Measurements from ENCODE around the gene CLDND1. TPM values are rescaled to one million over a fixed set of nuclear protein-coding genes. Genes with fewer than 3 reads are reported as not detected.

The CLDND1 gene
- total RNA-seq, 1 experiment from 2014 or later: 77.3 TPM

DNA sequence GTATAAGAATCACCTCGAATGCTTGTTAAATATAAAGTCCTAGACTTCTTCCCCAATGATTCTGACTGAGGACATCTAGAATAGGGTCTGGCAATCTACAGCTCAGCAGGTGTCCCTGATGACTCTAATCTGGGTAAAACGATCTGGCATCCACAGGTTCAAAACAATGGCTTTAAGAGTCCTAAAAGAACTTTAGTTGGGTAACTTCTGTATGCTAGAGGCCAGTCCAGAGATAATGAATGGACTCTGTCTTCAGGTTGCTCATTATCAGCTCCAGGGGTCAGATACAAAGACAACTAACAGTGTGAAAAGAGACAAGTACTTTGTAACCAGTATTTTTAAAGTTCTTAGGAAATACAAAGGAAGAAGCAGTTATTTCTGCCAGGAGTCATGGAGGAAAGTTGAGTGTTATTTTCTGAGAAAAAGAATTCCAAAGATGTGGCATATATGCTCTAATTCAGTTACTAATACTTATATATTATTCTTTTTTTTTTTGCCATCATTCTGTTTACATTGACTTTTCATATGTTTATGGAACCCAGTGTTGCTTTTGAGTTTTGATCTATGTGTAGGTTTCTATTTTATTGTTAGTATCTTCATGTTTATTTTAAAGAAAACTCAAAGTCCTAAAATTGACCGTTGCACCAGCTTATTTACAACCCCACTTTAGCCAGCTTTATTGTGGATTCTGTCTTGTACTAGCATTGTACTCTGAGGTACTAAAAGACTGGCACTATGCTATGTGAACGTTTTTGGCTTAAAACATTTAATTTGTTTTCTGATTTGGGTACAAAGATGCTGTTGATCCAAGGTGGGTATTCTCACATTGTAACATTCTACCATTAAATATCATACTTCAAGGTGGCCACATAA lies 6.0 kb upstream of the CLDND1 start:
- in situ Hi-C loops (cut with HindIII; ENCODE audit: low pct_unique_long_range_greater_than_20kb, low sequenced_read_pairs): no loop called here
- H3K36me3 ChIP-seq (ENCODE audit: control insufficient read depth, insufficient read depth, low read length): no peaks in the 10 kb centered on the region
- H3K4me3 ChIP-seq (ENCODE audit: low read depth in 2 of 2, low read length in 2 of 2): no peak overlapping the region
- H3K9me3 ChIP-seq (ENCODE audit: control insufficient read depth, insufficient read depth, low read depth, low read length): no peaks in the 10 kb centered on the region
- DNase-seq (ENCODE audit: low read depth, low spot score) (no peak), ATAC-seq (no peak)
- intact Hi-C loops (cut with micrococcal nuclease; ENCODE audit: unreplicated experiment): no loop called here
- no TSS peak for BruUV-seq (replicated peaks)
- H3K27me3 ChIP-seq (ENCODE audit: control insufficient read depth, insufficient read depth, low read length): peaks cover 17% of the 10 kb centered on the region
- POLR2A ChIA-PET: no interaction called here
- H3K27ac ChIP-seq (ENCODE audit: low read length): no peak overlapping the region
- TF ChIP-seq, protein P1, sequence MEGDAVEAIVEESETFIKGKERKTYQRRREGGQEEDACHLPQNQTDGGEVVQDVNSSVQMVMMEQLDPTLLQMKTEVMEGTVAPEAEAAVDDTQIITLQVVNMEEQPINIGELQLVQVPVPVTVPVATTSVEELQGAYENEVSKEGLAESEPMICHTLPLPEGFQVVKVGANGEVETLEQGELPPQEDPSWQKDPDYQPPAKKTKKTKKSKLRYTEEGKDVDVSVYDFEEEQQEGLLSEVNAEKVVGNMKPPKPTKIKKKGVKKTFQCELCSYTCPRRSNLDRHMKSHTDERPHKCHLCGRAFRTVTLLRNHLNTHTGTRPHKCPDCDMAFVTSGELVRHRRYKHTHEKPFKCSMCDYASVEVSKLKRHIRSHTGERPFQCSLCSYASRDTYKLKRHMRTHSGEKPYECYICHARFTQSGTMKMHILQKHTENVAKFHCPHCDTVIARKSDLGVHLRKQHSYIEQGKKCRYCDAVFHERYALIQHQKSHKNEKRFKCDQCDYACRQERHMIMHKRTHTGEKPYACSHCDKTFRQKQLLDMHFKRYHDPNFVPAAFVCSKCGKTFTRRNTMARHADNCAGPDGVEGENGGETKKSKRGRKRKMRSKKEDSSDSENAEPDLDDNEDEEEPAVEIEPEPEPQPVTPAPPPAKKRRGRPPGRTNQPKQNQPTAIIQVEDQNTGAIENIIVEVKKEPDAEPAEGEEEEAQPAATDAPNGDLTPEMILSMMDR (IDR thresholded peaks at IDR 0.05): no peak
- TF ChIP-seq POLR2AphosphoS5 (IDR thresholded peaks at IDR 0.05; ENCODE audit: low read depth, low read length): no peak
- TF ChIP-seq TCF7L2 (IDR thresholded peaks at IDR 0.05; ENCODE audit: low read depth, low read length): no peak
- TF ChIP-seq SIN3A (IDR thresholded peaks at IDR 0.05; ENCODE audit: borderline replicate concordance, insufficient read depth, low read depth, low read length): no peak
- TF ChIP-seq, protein P2, sequence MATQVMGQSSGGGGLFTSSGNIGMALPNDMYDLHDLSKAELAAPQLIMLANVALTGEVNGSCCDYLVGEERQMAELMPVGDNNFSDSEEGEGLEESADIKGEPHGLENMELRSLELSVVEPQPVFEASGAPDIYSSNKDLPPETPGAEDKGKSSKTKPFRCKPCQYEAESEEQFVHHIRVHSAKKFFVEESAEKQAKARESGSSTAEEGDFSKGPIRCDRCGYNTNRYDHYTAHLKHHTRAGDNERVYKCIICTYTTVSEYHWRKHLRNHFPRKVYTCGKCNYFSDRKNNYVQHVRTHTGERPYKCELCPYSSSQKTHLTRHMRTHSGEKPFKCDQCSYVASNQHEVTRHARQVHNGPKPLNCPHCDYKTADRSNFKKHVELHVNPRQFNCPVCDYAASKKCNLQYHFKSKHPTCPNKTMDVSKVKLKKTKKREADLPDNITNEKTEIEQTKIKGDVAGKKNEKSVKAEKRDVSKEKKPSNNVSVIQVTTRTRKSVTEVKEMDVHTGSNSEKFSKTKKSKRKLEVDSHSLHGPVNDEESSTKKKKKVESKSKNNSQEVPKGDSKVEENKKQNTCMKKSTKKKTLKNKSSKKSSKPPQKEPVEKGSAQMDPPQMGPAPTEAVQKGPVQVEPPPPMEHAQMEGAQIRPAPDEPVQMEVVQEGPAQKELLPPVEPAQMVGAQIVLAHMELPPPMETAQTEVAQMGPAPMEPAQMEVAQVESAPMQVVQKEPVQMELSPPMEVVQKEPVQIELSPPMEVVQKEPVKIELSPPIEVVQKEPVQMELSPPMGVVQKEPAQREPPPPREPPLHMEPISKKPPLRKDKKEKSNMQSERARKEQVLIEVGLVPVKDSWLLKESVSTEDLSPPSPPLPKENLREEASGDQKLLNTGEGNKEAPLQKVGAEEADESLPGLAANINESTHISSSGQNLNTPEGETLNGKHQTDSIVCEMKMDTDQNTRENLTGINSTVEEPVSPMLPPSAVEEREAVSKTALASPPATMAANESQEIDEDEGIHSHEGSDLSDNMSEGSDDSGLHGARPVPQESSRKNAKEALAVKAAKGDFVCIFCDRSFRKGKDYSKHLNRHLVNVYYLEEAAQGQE (IDR thresholded peaks at IDR 0.05; ENCODE audit: insufficient read depth in 1 of 2, low read depth in 2 of 2, low read length in 1 of 2): no peak
- no peaks in the 10 kb centered on the region for H3K4me1 ChIP-seq (ENCODE audit: control insufficient read depth, insufficient read depth, low read length)
- CTCF ChIA-PET: no interaction called here

DNA sequence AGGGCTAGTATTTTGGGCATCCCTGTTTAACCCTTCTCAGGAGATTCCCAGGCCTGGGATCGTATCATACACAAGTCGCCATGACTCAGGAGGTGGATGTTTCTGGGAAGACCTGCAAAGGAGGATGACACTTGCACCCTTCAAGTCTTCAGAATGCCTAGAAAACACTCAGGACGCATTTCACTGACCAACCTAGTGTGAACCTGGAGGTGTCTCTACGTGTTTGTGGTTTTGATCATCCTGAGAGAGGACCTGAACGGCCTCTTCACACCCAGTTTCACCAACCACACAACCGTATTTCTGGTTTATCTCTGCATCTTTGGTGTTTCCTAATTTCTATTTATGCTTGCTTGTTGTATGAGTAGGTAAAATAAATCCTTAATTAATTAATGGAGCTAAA lies 2.8 kb upstream of the CLDND1 start:
- H3K4me3 ChIP-seq (ENCODE audit: low read depth in 2 of 2, low read length in 2 of 2): no peak overlapping the region
- TF ChIP-seq, protein P1 (IDR thresholded peaks at IDR 0.05): no peak
- TF ChIP-seq SIN3A (IDR thresholded peaks at IDR 0.05; ENCODE audit: borderline replicate concordance, insufficient read depth, low read depth, low read length) (no peak), POLR2AphosphoS5 (IDR thresholded peaks at IDR 0.05; ENCODE audit: low read depth, low read length) (no peak), TCF7L2 (IDR thresholded peaks at IDR 0.05; ENCODE audit: low read depth, low read length) (no peak)
- TF ChIP-seq, protein P2 (IDR thresholded peaks at IDR 0.05; ENCODE audit: insufficient read depth in 1 of 2, low read depth in 2 of 2, low read length in 1 of 2): no peak
- H3K4me1 ChIP-seq (ENCODE audit: control insufficient read depth, insufficient read depth, low read length): peaks cover 13% of the 10 kb centered on the region
- peaks cover under 1% of the 10 kb centered on the region; the same call in 1 of the 2 replicates for H3K27me3 ChIP-seq (ENCODE audit: control insufficient read depth, insufficient read depth, low read length)
- ChIA-PET POLR2A (interaction anchor here (0.6 kb wide), 1 partner anchor 376 kb away, joined by 4 read pairs; the partner anchor contains the start of gene DCBLD2), CTCF (no interaction called here)
- in situ Hi-C loops (cut with HindIII; ENCODE audit: low pct_unique_long_range_greater_than_20kb, low sequenced_read_pairs) (no loop called here), intact Hi-C loops (cut with micrococcal nuclease; ENCODE audit: unreplicated experiment) (no loop called here)
- no peak overlapping the region for H3K27ac ChIP-seq (ENCODE audit: low read length)
- DNase-seq (ENCODE audit: low read depth, low spot score) (no peak), ATAC-seq (no peak)
- no peaks in the 10 kb centered on the region for H3K9me3 ChIP-seq (ENCODE audit: control insufficient read depth, insufficient read depth, low read depth, low read length)
- BruUV-seq (replicated peaks): no TSS peak
- peaks cover 18% of the 10 kb centered on the region for H3K36me3 ChIP-seq (ENCODE audit: control insufficient read depth, insufficient read depth, low read length)

Measured in Panc1 (cell line).